ENCODE measurements around the gene TTLL5.

- TF ChIP-seq EZH2phosphoT487 (IDR thresholded peaks at IDR 0.05; ENCODE audit: borderline replicate concordance, low read depth) (no peak), SIN3A (IDR thresholded peaks at IDR 0.05; ENCODE audit: borderline replicate concordance, low read depth, low read length) (no peak), CTCF (IDR thresholded peaks at IDR 0.05) (no peak), SMC3 (IDR thresholded peaks at IDR 0.05; ENCODE audit: low read depth, low read length) (no peak), POLR2AphosphoS5 (IDR thresholded peaks at IDR 0.05; ENCODE audit: low read depth, low read length) (no peak), RAD21 (IDR thresholded peaks at IDR 0.05; ENCODE audit: low read length) (no peak), YY1 (IDR thresholded peaks at IDR 0.05; ENCODE audit: low read depth) (no peak), EP300 (IDR thresholded peaks at IDR 0.05; ENCODE audit: borderline replicate concordance in 1 of 2, low read depth in 1 of 2, low read length in 1 of 2) (no peak), TAF1 (IDR thresholded peaks at IDR 0.05; ENCODE audit: borderline replicate concordance, low read depth, low read length) (no peak), MAX (IDR thresholded peaks at IDR 0.05; ENCODE audit: low read depth) (no peak), NFIC (IDR thresholded peaks at IDR 0.05; ENCODE audit: borderline replicate concordance) (no peak)
- TF ChIP-seq, protein P1, sequence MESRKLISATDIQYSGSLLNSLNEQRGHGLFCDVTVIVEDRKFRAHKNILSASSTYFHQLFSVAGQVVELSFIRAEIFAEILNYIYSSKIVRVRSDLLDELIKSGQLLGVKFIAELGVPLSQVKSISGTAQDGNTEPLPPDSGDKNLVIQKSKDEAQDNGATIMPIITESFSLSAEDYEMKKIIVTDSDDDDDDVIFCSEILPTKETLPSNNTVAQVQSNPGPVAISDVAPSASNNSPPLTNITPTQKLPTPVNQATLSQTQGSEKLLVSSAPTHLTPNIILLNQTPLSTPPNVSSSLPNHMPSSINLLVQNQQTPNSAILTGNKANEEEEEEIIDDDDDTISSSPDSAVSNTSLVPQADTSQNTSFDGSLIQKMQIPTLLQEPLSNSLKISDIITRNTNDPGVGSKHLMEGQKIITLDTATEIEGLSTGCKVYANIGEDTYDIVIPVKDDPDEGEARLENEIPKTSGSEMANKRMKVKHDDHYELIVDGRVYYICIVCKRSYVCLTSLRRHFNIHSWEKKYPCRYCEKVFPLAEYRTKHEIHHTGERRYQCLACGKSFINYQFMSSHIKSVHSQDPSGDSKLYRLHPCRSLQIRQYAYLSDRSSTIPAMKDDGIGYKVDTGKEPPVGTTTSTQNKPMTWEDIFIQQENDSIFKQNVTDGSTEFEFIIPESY (IDR thresholded peaks at IDR 0.05; ENCODE audit: borderline replicate concordance, low read depth), result no peak
Measured at GRCh38 chr14:75773046-75773445, 112.0 kb downstream of the TTLL5 start.

All from SK-N-SH (cell line).